ENCODE measurements around the gene TCEA3.

TCEA3 gene

DNA sequence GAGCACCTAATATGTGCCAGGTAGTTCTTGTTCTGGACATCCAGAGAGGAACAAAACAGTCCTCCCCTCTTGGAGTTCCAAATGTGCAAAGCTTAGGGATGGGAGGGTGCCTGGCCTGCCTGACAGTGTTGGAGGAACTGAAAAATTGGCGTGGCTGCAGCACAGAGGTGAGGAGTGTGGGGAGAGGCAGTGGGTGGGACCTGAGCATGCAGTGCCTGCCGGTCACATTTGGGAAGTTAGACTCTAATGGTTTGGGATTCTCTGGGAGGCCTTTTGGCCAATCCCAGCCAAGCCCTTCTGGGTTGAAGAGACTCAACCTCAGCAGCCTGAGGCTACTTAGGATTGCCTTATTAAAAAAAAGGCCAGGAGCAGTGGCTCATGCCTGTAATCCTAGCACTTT is 2.3 kb upstream of the TCEA3 start:
- TF ChIP-seq SPI1 (IDR thresholded peaks at IDR 0.05; ENCODE audit: low read depth, low read length) (no peak), POU2F2 (IDR thresholded peaks at IDR 0.05; ENCODE audit: low read depth, low read length) (no peak), PAX5 (IDR thresholded peaks at IDR 0.05; ENCODE audit: insufficient read depth, low read length, severe bottlenecking) (no peak), TAF1 (IDR thresholded peaks at IDR 0.05; ENCODE audit: low read depth, low read length) (no peak), POLR2A (IDR thresholded peaks at IDR 0.05; ENCODE audit: low read depth, low read length) (no peak), POLR2AphosphoS5 (IDR thresholded peaks at IDR 0.05; ENCODE audit: low read depth, low read length) (no peak)
- no peak for DNase-seq (ENCODE audit: insufficient read length, low spot score)
- FAIRE-seq = peak; percentile 40

DNA sequence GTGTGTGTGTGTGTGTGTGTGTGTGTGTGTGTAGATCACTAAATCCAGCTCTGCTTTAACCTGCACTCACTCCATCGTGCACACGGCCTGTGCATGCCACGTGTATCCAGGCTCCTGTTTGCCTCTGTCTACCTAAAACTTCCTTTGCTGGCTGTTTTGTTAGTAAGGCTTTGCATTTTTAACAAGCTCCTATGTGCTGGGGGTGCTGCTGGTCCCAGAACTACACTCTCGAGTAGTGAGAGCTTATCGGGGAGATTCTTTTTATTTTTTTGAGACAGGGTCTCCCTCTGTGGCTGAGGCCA is 596 bp upstream of the TCEA3 start:
- FAIRE-seq (no peak), DNase-seq (ENCODE audit: insufficient read length, low spot score) (no peak)
- TF ChIP-seq TAF1 (IDR thresholded peaks at IDR 0.05; ENCODE audit: low read depth, low read length) (no peak), POLR2A (IDR thresholded peaks at IDR 0.05; ENCODE audit: low read depth, low read length) (no peak), PAX5 (IDR thresholded peaks at IDR 0.05; ENCODE audit: insufficient read depth, low read length, severe bottlenecking) (no peak), SPI1 (IDR thresholded peaks at IDR 0.05; ENCODE audit: low read depth, low read length) (no peak), POLR2AphosphoS5 (IDR thresholded peaks at IDR 0.05; ENCODE audit: low read depth, low read length) (no peak), POU2F2 (IDR thresholded peaks at IDR 0.05; ENCODE audit: low read depth, low read length) (no peak)

DNA sequence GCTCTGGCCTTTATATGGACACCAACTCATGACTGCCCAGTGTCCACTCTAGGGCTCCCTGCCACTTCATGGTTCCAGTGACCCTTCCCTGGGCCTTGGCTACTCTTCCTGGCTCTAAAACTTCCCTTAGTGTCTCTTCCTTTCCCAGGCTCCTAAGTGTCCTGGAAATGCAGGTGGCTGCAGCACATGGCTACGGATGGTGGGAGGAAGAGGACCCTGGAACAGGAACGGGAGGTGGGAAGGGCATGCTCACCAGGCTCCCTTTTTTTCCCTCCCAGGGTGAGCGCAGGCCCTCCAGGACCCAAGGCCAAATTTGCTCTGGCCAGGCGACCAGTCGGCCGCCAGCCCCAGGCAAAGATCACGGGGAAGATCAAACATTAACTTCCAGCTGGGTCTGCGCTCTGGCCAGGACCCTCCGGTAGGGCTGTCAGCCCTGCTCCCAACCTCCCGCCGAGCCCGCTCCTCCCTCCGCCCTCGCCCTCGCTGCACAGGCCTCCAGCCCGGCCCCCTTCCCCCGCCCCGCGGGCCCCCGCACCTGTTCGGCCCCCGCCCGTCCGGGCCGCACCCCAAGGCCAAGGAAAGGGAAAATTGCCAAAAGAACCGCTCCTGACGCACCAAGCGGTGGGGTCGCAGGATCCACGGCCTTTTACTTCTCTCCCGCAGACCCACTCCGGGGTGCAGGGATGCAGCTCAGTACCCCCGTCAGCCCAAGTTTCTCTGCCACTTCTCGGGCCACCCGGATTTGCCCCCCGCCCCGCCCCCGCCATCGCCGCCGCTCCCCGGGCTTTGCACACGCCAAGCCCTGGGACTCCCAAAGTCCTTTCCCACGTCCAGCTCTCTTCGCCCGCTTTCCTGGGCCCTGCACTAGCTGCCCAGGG is 894 bp downstream of the TCEA3 start:
- no peak for FAIRE-seq
- DNase-seq (ENCODE audit: insufficient read length, low spot score) = no peak
- TF ChIP-seq SPI1 (IDR thresholded peaks at IDR 0.05; ENCODE audit: low read depth, low read length) = no peak
- no peak for TF ChIP-seq POLR2AphosphoS5 (IDR thresholded peaks at IDR 0.05; ENCODE audit: low read depth, low read length)
- TF ChIP-seq POU2F2 (IDR thresholded peaks at IDR 0.05; ENCODE audit: low read depth, low read length) = no peak
- no peak for TF ChIP-seq TAF1 (IDR thresholded peaks at IDR 0.05; ENCODE audit: low read depth, low read length)

DNA sequence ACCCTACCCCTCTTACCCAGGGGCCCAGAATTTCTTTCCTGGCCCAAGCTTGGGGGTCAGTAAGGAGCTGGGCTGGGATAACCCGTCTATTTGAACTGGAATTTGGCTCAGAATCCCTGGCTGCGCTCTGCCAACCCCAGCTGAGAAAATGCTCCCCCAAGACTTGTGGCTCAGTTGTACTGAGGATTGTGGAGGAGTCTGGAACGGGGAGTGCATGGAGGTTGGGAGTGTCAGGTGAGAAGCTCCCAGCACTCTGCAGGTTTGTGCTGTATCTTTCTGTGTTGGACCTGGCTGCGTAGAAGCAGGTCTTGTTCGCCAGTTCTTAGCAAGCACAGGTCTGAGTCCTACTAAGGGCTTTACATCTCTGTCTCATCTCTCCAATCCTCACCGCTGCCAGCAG is 1.6 kb downstream of the TCEA3 start:
- no peak for DNase-seq (ENCODE audit: insufficient read length, low spot score)
- TF ChIP-seq POU2F2 (IDR thresholded peaks at IDR 0.05; ENCODE audit: low read depth, low read length) (no peak), SPI1 (IDR thresholded peaks at IDR 0.05; ENCODE audit: low read depth, low read length) (no peak), POLR2A (IDR thresholded peaks at IDR 0.05; ENCODE audit: low read depth, low read length) (no peak), PAX5 (IDR thresholded peaks at IDR 0.05; ENCODE audit: insufficient read depth, low read length, severe bottlenecking) (no peak), TAF1 (IDR thresholded peaks at IDR 0.05; ENCODE audit: low read depth, low read length) (no peak), POLR2AphosphoS5 (IDR thresholded peaks at IDR 0.05; ENCODE audit: low read depth, low read length) (no peak)
- FAIRE-seq = no peak

DNA sequence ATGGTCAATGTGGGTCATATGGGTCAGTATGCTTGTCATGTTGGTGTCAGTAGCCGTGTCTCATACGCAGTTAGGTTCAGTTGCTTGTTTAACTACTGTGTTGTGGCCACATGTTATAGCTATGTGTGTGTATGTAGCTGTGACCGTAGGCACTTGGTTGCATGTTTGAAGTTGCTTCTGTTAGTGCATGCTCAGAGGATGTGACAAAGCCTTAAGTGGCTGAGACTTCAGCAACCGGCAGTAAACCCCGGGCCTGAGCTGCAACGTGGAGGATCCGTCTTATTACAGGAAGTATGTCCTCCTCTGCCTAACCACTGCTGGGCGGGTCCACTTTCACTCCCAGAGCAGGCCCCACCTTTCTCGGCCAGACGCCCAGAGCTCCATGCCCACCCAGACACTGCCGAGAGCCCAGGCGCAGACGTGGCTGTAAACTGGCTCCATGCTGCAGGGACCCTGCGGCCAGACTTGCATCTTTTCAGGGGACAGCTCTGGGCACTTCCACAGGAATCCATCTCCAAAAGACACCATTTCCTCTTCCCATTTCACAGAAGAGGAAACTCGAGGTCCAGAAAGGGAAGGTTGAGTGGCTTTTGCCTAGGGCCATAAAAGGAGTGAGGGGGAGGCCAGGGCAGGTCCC is 2.2 kb downstream of the TCEA3 start:
- TF ChIP-seq SPI1 (IDR thresholded peaks at IDR 0.05; ENCODE audit: low read depth, low read length) = no peak
- no peak for TF ChIP-seq TAF1 (IDR thresholded peaks at IDR 0.05; ENCODE audit: low read depth, low read length)
- no peak for TF ChIP-seq PAX5 (IDR thresholded peaks at IDR 0.05; ENCODE audit: insufficient read depth, low read length, severe bottlenecking)
- TF ChIP-seq POU2F2 (IDR thresholded peaks at IDR 0.05; ENCODE audit: low read depth, low read length) = no peak
- no peak for DNase-seq (ENCODE audit: insufficient read length, low spot score)
- no peak for FAIRE-seq

DNA sequence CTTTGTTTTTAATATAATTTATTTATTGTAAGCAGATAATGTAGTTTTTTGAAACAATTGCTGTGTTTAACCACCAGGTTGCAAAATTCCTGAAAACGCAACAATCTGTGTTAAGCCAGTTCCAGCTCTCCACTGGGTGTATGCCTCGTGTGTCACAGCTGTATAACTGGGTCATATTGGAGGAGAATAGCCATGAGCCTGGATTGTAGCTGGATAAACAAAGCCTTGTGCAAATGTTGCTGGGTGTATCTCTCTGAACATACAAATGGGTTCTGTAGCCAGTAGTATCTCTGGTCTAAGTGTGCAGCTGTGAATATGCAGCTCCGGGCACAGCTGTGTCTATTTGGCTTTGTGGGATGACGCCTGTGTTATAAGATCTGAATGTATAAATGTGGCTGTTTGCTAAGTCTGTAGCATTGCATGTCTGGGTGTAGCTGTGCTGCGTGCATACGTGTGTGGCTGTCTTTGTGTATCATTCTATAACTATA is 2.8 kb downstream of the TCEA3 start:
- TF ChIP-seq TAF1 (IDR thresholded peaks at IDR 0.05; ENCODE audit: low read depth, low read length) = no peak
- no peak for TF ChIP-seq POU2F2 (IDR thresholded peaks at IDR 0.05; ENCODE audit: low read depth, low read length)
- TF ChIP-seq POLR2A (IDR thresholded peaks at IDR 0.05; ENCODE audit: low read depth, low read length) = no peak
- no peak for TF ChIP-seq SPI1 (IDR thresholded peaks at IDR 0.05; ENCODE audit: low read depth, low read length)
- no peak for TF ChIP-seq PAX5 (IDR thresholded peaks at IDR 0.05; ENCODE audit: insufficient read depth, low read length, severe bottlenecking)
- TF ChIP-seq POLR2AphosphoS5 (IDR thresholded peaks at IDR 0.05; ENCODE audit: low read depth, low read length) = no peak
- DNase-seq (ENCODE audit: insufficient read length, low spot score) = no peak
- FAIRE-seq = no peak

DNA sequence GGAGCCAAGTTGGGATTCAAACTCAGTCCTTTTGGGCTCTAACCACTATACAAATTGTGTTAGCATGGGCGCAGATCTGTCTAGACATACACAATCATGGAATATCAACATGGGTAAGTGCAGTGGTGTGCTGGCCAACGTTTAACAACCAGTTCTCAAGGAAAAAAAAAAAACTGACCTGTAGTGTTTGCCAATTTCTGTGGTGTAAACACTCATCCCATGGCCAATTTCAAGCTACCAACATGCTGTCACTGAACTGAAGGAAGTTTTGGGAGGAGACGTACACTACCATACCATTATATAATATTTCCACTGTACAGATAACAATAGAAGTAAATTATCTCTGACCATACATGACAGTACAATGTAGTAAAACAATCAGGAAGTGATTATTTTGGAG is 3.2 kb downstream of the TCEA3 start:
- no peak for TF ChIP-seq PAX5 (IDR thresholded peaks at IDR 0.05; ENCODE audit: insufficient read depth, low read length, severe bottlenecking)
- no peak for TF ChIP-seq POLR2A (IDR thresholded peaks at IDR 0.05; ENCODE audit: low read depth, low read length)
- DNase-seq (ENCODE audit: insufficient read length, low spot score) (no peak), FAIRE-seq (no peak)

DNA sequence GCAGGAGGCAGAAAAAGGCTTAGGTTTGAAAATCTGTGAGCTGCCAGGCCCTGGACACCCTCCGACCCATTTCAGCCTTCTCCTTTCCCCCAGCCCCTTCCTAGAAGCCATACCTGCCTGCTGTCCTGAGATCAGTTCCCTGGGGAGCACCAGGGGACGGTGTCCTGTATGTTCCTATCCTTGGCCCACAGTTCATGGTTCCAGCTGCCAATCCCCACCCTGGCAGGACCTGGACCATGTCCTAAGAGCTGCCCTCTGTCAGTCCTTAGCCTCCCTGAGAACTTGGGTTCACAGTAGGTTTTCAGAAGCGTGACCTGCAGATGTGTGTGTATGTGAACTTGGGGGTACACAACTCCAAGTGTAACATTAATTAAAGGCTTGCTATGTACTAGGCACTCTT is 3.8 kb downstream of the TCEA3 start:
- DNase-seq (ENCODE audit: insufficient read length, low spot score) = no peak
- FAIRE-seq = no peak
- TF ChIP-seq POLR2A (IDR thresholded peaks at IDR 0.05; ENCODE audit: low read depth, low read length) (no peak), POU2F2 (IDR thresholded peaks at IDR 0.05; ENCODE audit: low read depth, low read length) (no peak), PAX5 (IDR thresholded peaks at IDR 0.05; ENCODE audit: insufficient read depth, low read length, severe bottlenecking) (no peak), POLR2AphosphoS5 (IDR thresholded peaks at IDR 0.05; ENCODE audit: low read depth, low read length) (no peak), SPI1 (IDR thresholded peaks at IDR 0.05; ENCODE audit: low read depth, low read length) (no peak), TAF1 (IDR thresholded peaks at IDR 0.05; ENCODE audit: low read depth, low read length) (no peak)

DNA sequence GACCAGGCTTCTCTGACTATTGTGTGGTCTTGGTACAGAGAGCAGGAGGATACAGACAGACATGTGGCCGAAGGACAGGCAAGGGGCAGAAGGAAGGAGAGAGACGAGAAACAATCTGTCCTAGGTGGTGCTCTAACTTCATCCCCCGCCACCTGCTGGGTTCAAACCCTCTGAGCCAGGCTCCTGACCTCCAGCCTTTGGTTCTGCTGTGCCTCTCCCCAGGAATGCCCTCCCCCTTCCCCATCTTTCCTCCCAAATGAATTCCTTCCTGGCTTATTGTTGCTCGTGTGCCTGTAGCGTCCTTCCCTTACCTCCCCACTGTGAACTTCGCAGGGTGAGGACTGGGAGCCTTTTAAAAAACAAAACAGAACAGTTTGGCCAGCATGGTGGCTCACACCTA is 5.4 kb downstream of the TCEA3 start:
- FAIRE-seq = no peak
- no peak for DNase-seq (ENCODE audit: insufficient read length, low spot score)
- no peak for TF ChIP-seq SPI1 (IDR thresholded peaks at IDR 0.05; ENCODE audit: low read depth, low read length)
- no peak for TF ChIP-seq POLR2AphosphoS5 (IDR thresholded peaks at IDR 0.05; ENCODE audit: low read depth, low read length)
- TF ChIP-seq POLR2A (IDR thresholded peaks at IDR 0.05; ENCODE audit: low read depth, low read length) = no peak
- TF ChIP-seq PAX5 (IDR thresholded peaks at IDR 0.05; ENCODE audit: insufficient read depth, low read length, severe bottlenecking) = no peak
- no peak for TF ChIP-seq TAF1 (IDR thresholded peaks at IDR 0.05; ENCODE audit: low read depth, low read length)
- no peak for TF ChIP-seq POU2F2 (IDR thresholded peaks at IDR 0.05; ENCODE audit: low read depth, low read length)

DNA sequence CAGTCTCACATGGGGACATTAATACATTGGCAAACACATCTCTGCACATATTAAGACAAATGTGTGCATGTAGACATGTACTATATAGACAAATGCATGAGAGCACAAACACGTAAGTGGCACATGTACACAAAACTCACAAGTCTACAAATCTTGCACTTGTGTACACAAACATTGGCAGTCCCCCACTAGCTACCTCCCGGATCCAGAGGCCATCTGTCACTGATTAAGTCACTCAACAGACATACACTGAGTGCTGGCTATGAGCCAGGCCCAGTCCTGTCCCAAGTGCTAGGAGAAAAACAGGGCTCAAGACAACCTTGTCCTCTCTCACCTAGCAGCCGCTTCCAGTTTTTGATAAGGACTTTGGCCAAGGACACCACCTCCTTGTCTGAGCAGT is 7.0 kb downstream of the TCEA3 start:
- FAIRE-seq (no peak), DNase-seq (ENCODE audit: insufficient read length, low spot score) (no peak)
- TF ChIP-seq PAX5 (IDR thresholded peaks at IDR 0.05; ENCODE audit: insufficient read depth, low read length, severe bottlenecking) (no peak), POU2F2 (IDR thresholded peaks at IDR 0.05; ENCODE audit: low read depth, low read length) (no peak), SPI1 (IDR thresholded peaks at IDR 0.05; ENCODE audit: low read depth, low read length) (no peak), POLR2A (IDR thresholded peaks at IDR 0.05; ENCODE audit: low read depth, low read length) (no peak), TAF1 (IDR thresholded peaks at IDR 0.05; ENCODE audit: low read depth, low read length) (no peak), POLR2AphosphoS5 (IDR thresholded peaks at IDR 0.05; ENCODE audit: low read depth, low read length) (no peak)

Measured in GM12891 (cell line).